Trophoblast cell (in vitro differentiated cells and primary cell): ENCODE measurements around the gene TP73.

ENCODE experiments used
- DNase-seq, 2 donors: peaks; one replicate each; pipeline ENCODE4 v3.0.0-alpha.2; 2016
- H2AFZ ChIP-seq: 2 replicates; pipeline ENCODE4 v1.6.1; 2013; ENCODE audit warnings: low read length, moderate library complexity, mild to moderate bottlenecking; ENCODE audit not compliant: insufficient read depth, poor library complexity
- H2AK5ac ChIP-seq: 2 replicates; pipeline ENCODE4 v1.6.1; 2013; ENCODE audit warnings: mild to moderate bottlenecking, low read length
- H2BK120ac ChIP-seq: 2 replicates; pipeline ENCODE4 v1.6.1; 2013; ENCODE audit warnings: low read length, mild to moderate bottlenecking, moderate library complexity; ENCODE audit not compliant: insufficient read depth, poor library complexity
- H2BK12ac ChIP-seq: 2 replicates; pipeline ENCODE4 v1.6.1; 2013; ENCODE audit warnings: mild to moderate bottlenecking, low read length, moderate library complexity
- H2BK5ac ChIP-seq: 2 replicates; pipeline ENCODE4 v1.6.1; 2013; ENCODE audit warnings: low read length, low read depth, moderate library complexity, mild to moderate bottlenecking; ENCODE audit not compliant: poor library complexity
- H3K14ac ChIP-seq: 2 replicates; pipeline ENCODE4 v1.6.1; 2013; ENCODE audit warnings: mild to moderate bottlenecking, low read length
- H3K18ac ChIP-seq: 2 replicates; pipeline ENCODE4 v1.6.1; 2013; ENCODE audit warnings: mild to moderate bottlenecking, low read length
- H3K23ac ChIP-seq: 2 replicates; pipeline ENCODE4 v1.6.1; 2013; ENCODE audit warnings: low read length
- H3K27ac ChIP-seq: 2 replicates; pipeline ENCODE4 v1.5.1; 2013; ENCODE audit warnings: low read depth, mild to moderate bottlenecking, inconsistent platforms, low read length, moderate library complexity
- H3K27me3 ChIP-seq: 2 replicates; pipeline ENCODE4 v1.6.1; 2013; ENCODE audit warnings: inconsistent platforms, mild to moderate bottlenecking, low read length, moderate library complexity; ENCODE audit not compliant: insufficient read depth
- H3K36me3 ChIP-seq, 2 experiments: 1 replicate in 1 of 2; 2 replicates in 1 of 2; pipeline ENCODE4 v1.6.1; 2013; ENCODE audit warnings: low read length in 2 of 2, mild to moderate bottlenecking in 2 of 2, moderate library complexity in 1 of 2; ENCODE audit not compliant: insufficient read depth in 2 of 2, control insufficient read depth in 1 of 2
- H3K4ac ChIP-seq: 2 replicates; pipeline ENCODE4 v1.6.1; 2013; ENCODE audit warnings: low read depth, mild to moderate bottlenecking, low read length, moderate library complexity
- H3K4me1 ChIP-seq, 2 experiments: 1 replicate in 1 of 2; 2 replicates in 1 of 2; pipeline ENCODE4 v1.6.1; 2013; ENCODE audit warnings: low read length in 2 of 2, mild to moderate bottlenecking in 2 of 2, moderate library complexity in 1 of 2; ENCODE audit not compliant: insufficient read depth in 2 of 2, control insufficient read depth in 1 of 2
- H3K4me2 ChIP-seq: 2 replicates; pipeline ENCODE4 v1.6.1; 2013; ENCODE audit warnings: inconsistent platforms, mild to moderate bottlenecking, low read length, moderate library complexity
- H3K4me3 ChIP-seq: 2 replicates; pipeline ENCODE4 v1.5.1; 2013; ENCODE audit warnings: mild to moderate bottlenecking, low read depth, low read length, inconsistent platforms
- H3K79me1 ChIP-seq: one replicate; pipeline ENCODE4 v1.6.1; 2013; ENCODE audit warnings: low read length
- H3K79me2 ChIP-seq: 2 replicates; pipeline ENCODE4 v1.6.1; 2013; ENCODE audit warnings: low read length, mild to moderate bottlenecking; ENCODE audit not compliant: control insufficient read depth, insufficient read depth, poor library complexity
- H3K9ac ChIP-seq: 2 replicates; pipeline ENCODE4 v1.6.1; 2013; ENCODE audit warnings: mild to moderate bottlenecking, low read length
- H3K9me3 ChIP-seq: 2 replicates; pipeline ENCODE4 v1.6.1; 2013; ENCODE audit warnings: low read depth, mild to moderate bottlenecking, control low read depth, inconsistent platforms, low read length; ENCODE audit not compliant: insufficient read depth
- H4K12ac ChIP-seq: 2 replicates; pipeline ENCODE4 v1.6.1; 2013; ENCODE audit warnings: low read depth, mild to moderate bottlenecking, low read length, moderate library complexity
- H4K8ac ChIP-seq: 2 replicates; pipeline ENCODE4 v1.6.1; 2013; ENCODE audit warnings: low read depth, mild to moderate bottlenecking, low read length, moderate library complexity
- H4K91ac ChIP-seq: one replicate; pipeline ENCODE4 v1.6.1; 2013; ENCODE audit warnings: low read depth, mild to moderate bottlenecking, low read length, moderate library complexity
- WGBS: extraction: QIAGEN DNeasy Blood & Tissue Kit; methylation state at CpG from one replicate; pipeline ENCODE4 v1.1.7; 2013; ENCODE audit warnings: missing lambda C conversion rate; ENCODE audit not compliant: insufficient read length, insufficient coverage; ENCODE audit errors: extremely low coverage; 5-methylcytosine and 5-hydroxymethylcytosine counted together

The TP73 gene

GRCh38 chr1:3657096-3657475 is 4.8 kb downstream of the TP73 start:
- no peak for DNase-seq

DNA sequence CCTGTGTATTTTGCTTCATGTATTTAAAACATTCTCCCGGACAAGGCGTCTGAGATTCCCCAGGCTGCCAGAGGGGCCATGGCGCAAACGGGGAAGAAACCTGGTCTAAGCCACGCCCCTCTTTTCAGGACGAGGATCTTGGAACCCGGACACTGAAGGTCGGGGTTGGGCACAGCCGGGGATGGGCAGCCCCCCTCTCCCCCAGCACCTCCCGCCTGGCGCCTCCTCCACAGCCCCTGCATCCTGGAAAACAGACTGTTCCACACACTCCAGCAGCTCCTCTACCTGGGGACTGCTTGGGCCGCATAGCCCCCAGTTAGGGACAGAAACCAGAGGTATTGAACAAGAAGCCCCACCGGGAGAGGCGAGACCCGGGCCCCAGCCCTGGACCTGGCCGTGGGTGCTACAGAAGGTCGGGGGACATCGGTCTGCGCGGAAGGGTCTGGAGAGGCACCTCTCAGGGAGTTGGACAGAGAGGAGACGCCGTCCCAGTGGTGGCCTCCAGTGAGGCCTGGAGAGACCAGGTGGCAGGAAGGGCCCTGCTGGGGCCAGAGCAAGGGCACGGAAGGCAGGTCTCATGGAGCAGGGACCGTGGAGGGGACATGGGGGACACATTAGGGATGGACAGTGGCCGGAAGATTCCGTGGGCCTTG is 5.4 kb downstream of the TP73 start:
- H3K27ac ChIP-seq, result no peak overlapping the region
- H3K79me1 ChIP-seq, result no peaks in the 10 kb centered on the region
- no peak overlapping the region for H3K4me3 ChIP-seq
- H3K9me3 ChIP-seq, result peaks cover 2% of the 10 kb centered on the region
- no peak overlapping the region for H4K12ac ChIP-seq
- no peak overlapping the region for H4K91ac ChIP-seq
- H2BK5ac ChIP-seq, result no peak overlapping the region
- H3K4ac ChIP-seq, result no peak overlapping the region
- H3K14ac ChIP-seq, result no peak overlapping the region
- H3K18ac ChIP-seq, result no peak overlapping the region
- no peak overlapping the region for H2BK12ac ChIP-seq
- no peak overlapping the region for H3K4me2 ChIP-seq
- no peaks in the 10 kb centered on the region for H3K36me3 ChIP-seq
- no peak overlapping the region for H2AK5ac ChIP-seq
- H3K27me3 ChIP-seq, result peaks cover 22% of the 10 kb centered on the region
- H3K9ac ChIP-seq, result no peak overlapping the region
- H4K8ac ChIP-seq, result no peak overlapping the region
- no peaks in the 10 kb centered on the region for H3K4me1 ChIP-seq
- H2BK120ac ChIP-seq, result no peak overlapping the region
- no peaks in the 10 kb centered on the region for H3K79me2 ChIP-seq
- H2AFZ ChIP-seq, result no peak overlapping the region
- WGBS, result no CpG with 5 or more reads among the region's 26 CpGs
- no peak overlapping the region for H3K23ac ChIP-seq
- no peak for DNase-seq

More at GRCh38 chr1:3657096-3657475, 4.8 kb downstream of the TP73 start:
- Histone ChIP-seq H4K8ac (no peak overlapping the region), H3K4me2 (no peak overlapping the region), H3K9ac (no peak overlapping the region), H2BK5ac (no peak overlapping the region), H3K18ac (no peak overlapping the region), H3K79me1 (no peaks in the 10 kb centered on the region), H3K4ac (no peak overlapping the region), H3K36me3 (no peaks in the 10 kb centered on the region), H3K9me3 (peaks cover 2% of the 10 kb centered on the region), H3K79me2 (no peaks in the 10 kb centered on the region), H3K14ac (no peak overlapping the region), H2BK12ac (no peak overlapping the region), H3K4me1 (no peaks in the 10 kb centered on the region), H4K91ac (no peak overlapping the region), H2AFZ (no peak overlapping the region), H3K23ac (no peak overlapping the region), H3K27ac (no peak overlapping the region), H3K4me3 (peak overlapping the region; percentile 39), H2BK120ac (no peak overlapping the region), H3K27me3 (peaks cover 28% of the 10 kb centered on the region), H4K12ac (no peak overlapping the region), H2AK5ac (no peak overlapping the region)
- WGBS, result no CpG with 5 or more reads among the region's 6 CpGs

DNA sequence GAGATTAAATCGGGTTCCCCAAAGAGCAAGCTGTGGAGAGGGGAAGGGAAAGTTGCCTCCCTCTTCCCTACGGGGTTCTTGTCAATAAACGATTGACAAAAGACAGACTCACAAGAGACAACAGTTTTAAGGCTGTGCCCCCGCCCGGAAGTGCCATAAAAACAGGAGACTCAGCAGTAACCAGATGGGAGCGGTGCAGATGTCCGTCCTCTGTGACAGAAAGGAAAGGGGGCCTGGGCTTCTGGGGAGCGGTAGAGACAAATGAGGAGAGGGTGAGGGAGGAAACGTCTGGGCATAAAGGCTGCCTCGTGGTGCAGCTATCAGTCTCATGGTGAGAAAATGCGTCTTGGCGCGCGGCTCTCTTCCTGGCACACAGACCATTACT is 5.9 kb downstream of the TP73 start:
- no peaks in the 10 kb centered on the region for H3K4me1 ChIP-seq
- no peaks in the 10 kb centered on the region for H3K79me2 ChIP-seq
- no peak overlapping the region for H4K8ac ChIP-seq
- no peak for DNase-seq
- no peak overlapping the region for H2AK5ac ChIP-seq
- no peak overlapping the region for H3K9ac ChIP-seq
- H3K36me3 ChIP-seq, result no peaks in the 10 kb centered on the region
- no peak overlapping the region for H3K4me2 ChIP-seq
- no peak overlapping the region for H3K27ac ChIP-seq
- H2BK120ac ChIP-seq, result no peak overlapping the region
- no peak overlapping the region for H3K18ac ChIP-seq
- no peak overlapping the region for H2BK12ac ChIP-seq
- H2AFZ ChIP-seq, result no peak overlapping the region
- no peaks in the 10 kb centered on the region for H3K79me1 ChIP-seq
- no peak overlapping the region for H2BK5ac ChIP-seq
- H4K91ac ChIP-seq, result no peak overlapping the region
- no peak overlapping the region for H3K14ac ChIP-seq
- H3K9me3 ChIP-seq, result peaks cover under 1% of the 10 kb centered on the region
- H4K12ac ChIP-seq, result no peak overlapping the region
- no CpG with 5 or more reads among the region's 14 CpGs for WGBS
- no peak overlapping the region for H3K4me3 ChIP-seq
- H3K27me3 ChIP-seq, result peaks cover 16% of the 10 kb centered on the region
- no peak overlapping the region for H3K23ac ChIP-seq
- no peak overlapping the region for H3K4ac ChIP-seq

- Histone ChIP-seq H3K27me3 (peaks cover 9% of the 10 kb centered on the region), H2BK5ac (no peak overlapping the region), H4K91ac (no peak overlapping the region), H3K4me2 (no peak overlapping the region), H2AFZ (no peak overlapping the region), H2AK5ac (no peak overlapping the region), H3K4me3 (no peak overlapping the region), H4K12ac (no peak overlapping the region), H3K23ac (no peak overlapping the region), H3K4me1 (no peaks in the 10 kb centered on the region), H3K36me3 (no peaks in the 10 kb centered on the region), H3K79me1 (no peaks in the 10 kb centered on the region), H3K4ac (no peak overlapping the region), H3K18ac (no peak overlapping the region), H3K79me2 (no peaks in the 10 kb centered on the region), H3K14ac (no peak overlapping the region), H3K9me3 (no peaks in the 10 kb centered on the region), H2BK12ac (no peak overlapping the region), H2BK120ac (no peak overlapping the region), H3K9ac (no peak overlapping the region), H3K27ac (no peak overlapping the region), H4K8ac (no peak overlapping the region)
- no CpG with 5 or more reads among the region's 15 CpGs for WGBS
- no peak for DNase-seq
These were observed 6.8 kb downstream of the TP73 start for GRCh38 chr1:3659093-3659492.
